HuH-7.5 (cell line): Measurements from ENCODE around the gene RNF17.
"Not testable (repeated sequence)": the region's sequence is repeated elsewhere in the genome, so short reads cannot be mapped to it uniquely, and the experiment has no call there.

Experiments
- DNase-seq: peaks from one replicate; pipeline ENCODE4 v3.0.0; 2011; ENCODE audit warnings: low spot score

The RNF17 gene

DNA sequence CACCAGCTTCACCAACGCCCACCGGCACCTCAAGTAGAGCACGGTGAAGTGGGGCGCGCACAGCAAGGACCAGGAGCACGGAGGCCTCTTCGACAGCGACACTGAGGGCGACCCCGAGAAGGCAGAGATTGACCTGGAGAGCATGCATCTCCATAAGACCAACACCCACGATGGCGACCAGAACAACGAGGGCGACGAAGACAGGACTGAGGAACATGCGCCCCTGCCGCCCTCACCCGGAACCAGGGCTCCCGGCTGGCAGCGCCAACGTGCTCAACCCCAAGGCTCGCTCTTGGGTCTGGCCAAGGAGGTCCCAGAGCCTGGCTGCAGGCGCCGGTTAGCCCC, 18.5 kb upstream of the RNF17 start:
- no peak for DNase-seq

DNA sequence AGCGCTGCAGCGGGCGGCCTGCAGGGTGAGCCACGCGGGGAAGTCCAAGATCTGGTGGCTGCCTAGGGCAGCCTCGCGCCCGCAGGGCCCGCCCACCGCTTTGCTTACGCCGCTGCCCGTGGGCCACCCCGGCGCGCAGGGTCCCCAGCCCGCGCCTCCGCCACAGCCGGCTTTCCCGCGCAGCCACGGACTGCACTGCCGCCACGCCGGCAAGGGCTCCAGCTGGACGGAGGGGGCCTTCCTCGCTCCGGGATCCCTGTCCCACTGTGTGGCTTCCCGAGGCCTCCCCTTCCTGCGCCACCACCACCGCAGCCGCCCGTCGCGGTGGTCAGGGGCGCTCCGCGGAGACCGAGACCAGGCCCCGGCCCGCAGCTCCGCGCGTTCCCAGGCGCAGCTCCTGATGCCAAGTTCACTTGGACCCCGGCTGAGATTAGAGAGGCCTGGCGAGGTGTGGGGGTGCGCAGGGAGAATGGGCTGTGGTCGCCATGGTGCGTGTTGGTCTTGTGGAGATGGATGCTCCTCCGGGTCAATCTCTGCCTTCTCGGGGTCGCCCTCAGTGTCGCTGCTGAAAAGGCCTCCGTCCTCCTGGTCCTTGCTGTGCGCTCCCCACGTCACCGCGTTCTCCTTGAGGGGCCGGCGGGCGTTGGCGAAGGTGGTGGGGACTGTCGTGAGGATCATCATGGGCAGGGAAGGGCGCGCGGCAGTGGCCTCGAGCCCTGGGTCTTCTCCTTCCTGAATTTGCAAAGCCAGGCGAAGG, 17.9 kb upstream of the RNF17 start:
- DNase-seq, result no peak

DNA sequence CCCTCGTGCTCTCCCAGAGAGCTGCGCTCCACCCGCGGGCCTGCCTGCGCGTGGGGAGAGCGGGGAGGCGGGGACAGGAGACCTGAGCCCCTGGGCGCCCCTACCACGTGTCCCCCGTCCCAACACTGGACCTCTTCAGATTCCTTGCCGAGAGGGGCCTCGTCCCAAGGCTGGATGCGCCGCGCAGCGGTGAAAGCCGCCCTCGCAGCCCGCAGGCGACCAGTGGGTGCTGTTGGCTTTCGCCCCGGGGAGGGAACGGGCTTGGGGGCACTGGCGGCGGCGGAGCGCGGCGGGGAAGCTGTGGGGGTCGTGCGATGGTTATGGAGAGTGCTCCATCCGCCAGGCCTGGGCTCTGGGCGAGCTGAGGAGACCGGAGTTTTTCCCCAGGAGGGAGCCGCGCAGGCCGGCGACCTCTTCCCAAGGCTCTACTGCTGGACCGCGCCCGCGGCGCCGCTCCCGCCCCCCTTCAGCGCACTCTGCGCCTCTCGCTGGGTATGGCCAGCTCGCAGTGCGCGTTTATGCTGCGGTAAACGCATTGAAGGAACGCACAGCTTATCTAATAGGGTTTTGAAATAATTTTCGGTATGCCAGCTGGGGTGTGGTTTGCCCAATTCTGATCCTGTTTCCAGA, 17.2 kb upstream of the RNF17 start:
- no peak for DNase-seq

DNA sequence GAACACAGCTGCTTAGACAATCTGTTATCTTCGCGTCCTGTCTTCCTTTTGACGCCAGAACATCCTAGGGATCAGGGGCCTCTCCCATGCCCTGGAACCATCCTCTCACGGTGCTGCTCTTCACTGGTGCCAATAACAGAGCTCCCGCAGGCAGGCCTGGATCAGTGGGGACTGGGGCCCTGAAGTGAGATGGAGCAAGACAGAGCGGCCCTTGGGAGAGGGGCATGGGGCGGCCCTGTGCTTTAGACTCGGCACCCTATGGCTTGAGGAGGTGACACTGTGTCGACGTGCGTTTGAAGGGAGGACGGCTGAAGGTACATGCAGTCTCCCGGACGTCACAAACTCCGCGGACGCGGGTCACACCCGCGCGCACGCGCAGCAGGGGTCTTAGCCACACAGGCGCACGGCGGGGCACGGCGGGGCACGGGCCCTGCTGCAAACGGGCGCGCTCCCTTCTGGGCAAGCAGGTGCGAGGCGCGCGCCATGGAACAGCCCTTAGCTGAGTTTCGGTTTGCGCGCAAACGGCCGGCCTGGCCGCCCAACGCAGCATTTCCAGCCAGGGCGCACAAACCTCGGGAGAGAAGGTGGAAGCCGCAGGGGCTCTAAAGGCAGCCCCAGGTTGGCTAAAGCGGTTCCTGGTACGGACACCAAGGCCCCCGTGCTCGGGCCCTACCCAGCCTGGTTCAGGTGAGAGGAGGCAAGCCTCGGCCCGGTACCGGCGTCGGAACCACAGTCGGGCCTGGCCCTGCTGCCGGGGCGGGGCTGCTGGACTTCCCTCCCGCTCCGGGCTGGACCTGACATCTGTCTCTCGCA, 16.5 kb upstream of the RNF17 start:
- no peak for DNase-seq

DNA sequence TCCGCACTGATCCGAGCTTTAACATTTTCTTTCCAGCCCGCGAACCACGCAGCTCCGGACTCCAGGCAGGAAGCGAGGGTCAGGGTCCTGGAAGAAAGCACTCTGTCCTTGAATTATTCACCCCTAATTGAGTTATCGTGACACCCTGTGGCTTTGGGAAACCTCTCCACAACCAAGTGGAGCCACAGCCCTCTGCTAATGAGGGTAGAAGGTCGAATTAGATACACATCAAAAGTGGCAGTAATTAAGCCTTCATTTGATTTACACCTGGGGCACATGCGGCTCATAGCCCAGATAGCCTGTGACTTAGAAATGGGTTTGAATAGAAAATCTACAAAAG, 15.9 kb upstream of the RNF17 start:
- DNase-seq, result no peak

DNA sequence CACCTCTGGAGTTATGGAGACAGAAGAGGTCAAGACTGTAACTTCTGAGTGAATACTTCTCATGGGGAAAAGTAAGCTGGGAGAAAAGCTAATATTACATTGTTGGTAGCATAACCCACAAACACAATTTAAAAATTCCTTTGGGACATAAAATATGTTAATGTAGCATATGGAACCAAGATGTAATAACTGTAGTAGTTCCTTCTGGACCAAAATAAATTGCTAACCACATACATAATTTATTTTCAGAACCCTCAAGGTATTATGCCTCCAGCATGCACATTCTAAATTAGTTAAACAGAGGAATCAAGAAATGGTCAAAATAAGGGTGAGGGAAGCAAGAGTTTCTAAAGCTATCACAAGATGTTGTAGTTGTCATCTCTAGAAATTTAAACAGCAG, 4.8 kb upstream of the RNF17 start:
- no peak for DNase-seq

DNA sequence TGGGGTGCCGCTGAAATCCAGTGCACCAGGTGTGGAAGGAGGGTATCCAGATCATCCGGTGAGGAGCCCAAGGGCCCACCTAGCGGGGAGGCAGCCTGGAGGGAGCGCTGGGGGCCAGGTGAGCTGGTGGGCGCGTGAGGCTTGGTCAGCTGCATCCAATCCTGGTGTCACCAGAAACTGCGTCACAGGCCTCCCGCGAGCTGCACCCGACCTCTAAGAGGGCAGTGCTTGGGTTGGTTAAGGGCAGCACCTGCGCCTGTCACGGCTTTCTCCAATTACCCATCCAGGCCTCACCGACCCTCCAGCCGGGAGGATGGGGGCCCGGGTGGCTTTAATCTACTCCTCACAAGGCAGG, 284 bp downstream of the RNF17 start:
- no peak for DNase-seq

DNA sequence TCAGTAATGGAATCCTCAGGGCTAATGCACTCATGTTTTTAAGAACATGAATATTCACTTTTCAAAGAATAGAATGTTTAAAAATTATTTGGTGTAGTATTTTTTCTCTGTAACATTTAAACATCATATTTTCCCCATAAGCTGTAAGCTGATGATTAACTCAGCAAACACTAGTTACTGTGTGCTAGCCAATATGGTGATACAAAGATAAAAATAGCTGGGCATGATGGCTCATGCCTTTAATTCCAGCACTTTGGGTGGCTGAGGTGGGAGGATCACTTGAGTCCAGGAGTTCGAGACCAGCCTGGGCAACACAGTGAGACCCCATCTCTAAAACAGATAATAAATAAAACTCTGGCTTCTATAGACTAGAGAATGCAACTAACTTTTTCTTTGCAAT, 13.2 kb downstream of the RNF17 start:
- no peak for DNase-seq

DNA sequence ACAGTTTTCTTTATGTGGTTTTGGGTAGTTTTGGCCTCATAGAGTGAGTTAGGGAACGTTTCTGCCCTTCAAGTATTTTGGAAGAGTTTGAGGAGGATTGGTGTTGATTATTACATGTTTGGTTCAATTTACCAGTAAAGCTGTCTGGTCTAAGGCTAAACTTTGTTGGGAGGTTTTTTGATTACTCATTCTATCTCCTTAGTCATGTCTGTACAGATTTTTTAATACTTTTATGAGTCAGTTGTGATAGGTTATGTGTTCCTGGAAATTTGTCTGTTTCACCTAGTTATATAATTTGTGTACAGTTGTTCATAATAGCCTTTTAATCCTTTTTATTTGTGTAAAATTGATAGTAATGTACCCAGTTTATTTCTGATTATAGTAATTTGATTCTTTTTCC, 20.4 kb downstream of the RNF17 start:
- DNase-seq, result no peak

DNA sequence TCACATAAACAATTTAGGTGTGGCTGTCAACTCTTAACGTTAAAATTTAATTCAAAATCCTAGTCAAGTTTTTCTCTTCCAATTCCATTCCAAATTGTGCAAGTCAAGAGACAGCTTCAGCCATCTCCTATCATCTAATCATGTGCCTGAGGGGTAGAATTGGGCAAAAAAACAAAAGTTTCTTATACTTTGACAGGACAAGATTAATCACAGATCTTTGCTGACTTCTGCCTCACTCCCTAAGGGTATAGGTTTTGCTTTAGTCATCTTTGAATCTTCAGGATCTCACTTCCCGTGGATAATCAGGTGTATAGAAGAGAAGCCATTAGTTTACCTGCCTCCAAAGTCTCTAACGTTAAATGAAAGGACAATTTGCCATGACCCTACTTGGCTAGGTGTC, 24.6 kb downstream of the RNF17 start:
- no peak for DNase-seq

DNA sequence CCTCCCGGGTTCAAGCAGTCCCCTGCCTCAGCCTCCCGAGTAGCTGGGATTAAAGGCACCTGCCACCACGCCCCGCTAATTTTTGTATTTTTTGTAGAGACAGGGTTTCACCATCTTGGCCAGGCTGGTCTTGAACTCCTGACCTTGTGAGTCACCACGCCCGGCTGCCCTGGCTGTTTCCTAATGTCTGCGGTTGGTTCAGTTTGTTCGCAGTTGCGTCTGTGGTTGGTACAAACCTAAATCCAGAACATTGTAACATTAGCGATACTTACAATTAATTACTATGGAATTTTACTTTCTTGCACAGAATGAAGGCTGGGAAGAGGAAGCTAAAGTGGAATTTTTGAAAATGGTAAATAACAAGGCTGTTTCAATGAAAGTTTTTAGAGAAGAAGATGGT, 38.1 kb downstream of the RNF17 start:
- DNase-seq, result no peak

DNA sequence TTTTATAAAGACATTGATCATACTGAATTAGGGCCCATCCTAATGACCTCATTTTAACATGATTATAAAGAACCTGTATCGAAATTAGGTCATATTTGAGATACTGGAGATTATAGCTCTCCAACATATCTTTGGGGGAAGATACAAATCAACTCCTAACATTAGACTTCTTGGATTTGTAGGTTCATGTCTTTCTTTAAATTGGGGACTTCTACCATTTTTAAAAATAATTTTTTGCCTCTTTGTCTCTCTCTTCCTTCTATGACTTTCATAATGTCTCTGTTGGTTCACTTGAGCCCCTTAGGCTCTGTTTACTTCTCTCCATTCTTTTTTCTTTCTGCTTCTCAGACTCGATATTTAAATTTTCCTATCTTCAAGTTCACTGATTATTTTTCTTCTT, 57.2 kb downstream of the RNF17 start:
- DNase-seq, result no peak

DNA sequence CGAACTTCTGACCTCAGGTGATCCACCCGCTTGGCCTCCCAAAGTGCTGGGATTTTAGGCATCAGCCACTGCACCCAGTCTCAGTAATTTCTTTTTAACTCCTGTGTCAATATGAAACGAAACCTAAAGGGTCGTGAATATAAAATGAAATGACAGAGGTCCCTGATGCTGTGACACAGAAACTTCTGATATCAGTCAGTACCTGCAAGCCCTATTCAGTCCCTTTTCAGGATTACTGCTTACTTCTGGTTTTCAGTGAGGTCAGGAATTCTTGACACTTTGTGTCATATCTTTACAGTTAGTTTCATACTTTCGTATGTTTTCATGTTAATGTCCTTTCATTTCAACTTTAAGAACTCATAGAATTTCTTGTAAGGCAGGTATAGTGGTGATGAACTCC, 58.7 kb downstream of the RNF17 start:
- DNase-seq, result no peak

DNA sequence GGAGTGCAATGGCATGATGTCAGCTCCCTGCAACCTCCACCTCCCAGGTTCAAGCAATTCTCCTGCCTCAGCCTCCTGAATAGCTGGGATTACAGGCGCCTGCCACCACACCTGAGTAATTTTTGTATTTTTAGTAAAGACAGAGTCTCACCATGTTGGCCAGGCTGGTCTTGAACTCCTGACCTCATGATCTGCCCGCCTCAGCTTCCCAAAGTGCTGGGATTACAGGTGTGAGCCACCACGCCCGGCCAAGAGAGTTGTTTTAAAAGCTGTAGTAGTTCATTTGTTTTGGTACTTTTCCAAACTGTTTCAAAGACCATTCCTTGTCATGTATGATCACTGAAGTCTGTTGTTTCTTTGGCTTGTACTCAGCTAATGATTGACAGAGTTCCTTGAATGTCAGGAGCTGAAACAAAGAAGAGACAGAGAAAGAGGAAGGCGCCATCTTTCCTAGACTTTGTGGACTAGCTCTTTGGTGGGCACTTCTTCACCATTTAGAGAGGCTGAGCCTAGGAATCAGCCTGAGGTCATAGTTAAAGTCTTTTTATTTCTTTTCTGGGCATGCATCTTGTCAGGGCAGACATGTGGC, 59.2 kb downstream of the RNF17 start:
- not testable (repeated sequence) for DNase-seq

DNA sequence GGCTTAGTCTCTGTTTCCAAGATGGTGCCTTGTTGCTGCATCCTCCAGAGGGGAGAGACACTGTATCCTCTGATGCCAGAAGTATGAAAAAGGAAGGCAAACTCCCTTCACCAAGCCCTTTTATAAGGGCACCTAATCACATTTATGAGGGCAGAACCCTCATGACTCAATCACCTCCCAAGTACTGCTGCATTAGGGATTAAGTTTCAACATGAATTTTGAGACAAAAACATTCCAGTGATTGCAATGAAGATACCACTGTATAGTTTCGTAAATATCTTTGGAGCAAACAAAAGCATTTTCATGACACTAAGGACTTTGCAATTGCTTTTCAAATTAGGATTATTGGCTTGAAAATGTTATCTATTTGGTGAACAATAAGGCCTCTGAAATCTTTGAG, 63.8 kb downstream of the RNF17 start:
- DNase-seq, result no peak

DNA sequence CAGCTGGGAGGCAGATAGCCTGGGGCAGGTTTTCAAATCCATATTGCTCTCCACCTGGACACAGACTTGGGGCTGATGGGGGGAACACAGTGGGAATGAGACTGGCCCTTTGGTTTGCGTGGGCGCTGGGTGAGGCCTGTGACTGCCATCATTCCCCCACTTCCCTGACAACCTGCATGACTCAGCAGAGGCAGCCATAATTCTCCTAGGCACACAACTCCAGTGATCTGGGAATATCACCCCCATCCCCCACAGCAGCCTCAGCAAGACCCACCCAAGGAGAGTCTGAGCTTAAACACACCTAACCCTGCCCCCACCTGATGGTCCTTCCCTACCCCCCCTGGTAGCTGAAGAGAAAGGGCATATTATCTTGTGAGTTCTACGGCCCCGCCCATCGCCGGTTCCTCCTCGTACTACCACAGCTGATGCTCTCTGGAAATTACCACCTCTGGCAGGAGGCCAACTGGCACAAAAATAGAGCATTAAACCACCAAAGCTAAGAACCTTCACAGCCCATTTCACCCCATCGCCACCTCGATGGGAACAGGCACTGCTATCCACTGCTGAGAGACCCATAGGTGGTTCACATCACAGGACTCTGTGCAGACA, 71.0 kb downstream of the RNF17 start:
- no peak for DNase-seq

DNA sequence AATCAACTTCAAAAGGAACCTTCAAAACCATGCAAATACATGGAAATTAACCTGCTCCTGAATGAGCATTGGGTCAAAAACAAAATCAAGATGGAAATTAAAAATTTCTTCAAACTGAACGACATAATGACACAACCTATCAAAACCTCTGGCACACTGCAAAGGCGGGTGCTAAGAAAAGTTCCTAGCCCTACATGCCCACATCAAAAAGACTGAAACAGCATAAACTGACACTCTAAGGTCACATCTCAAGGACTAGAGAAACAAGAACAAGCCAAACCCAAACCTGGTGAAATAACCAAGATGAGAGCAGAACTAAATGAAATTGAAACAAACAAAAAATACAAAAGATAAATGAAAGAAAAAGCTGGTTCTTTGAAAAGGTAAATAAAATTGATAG, 73.6 kb downstream of the RNF17 start:
- not testable (repeated sequence) for DNase-seq

DNA sequence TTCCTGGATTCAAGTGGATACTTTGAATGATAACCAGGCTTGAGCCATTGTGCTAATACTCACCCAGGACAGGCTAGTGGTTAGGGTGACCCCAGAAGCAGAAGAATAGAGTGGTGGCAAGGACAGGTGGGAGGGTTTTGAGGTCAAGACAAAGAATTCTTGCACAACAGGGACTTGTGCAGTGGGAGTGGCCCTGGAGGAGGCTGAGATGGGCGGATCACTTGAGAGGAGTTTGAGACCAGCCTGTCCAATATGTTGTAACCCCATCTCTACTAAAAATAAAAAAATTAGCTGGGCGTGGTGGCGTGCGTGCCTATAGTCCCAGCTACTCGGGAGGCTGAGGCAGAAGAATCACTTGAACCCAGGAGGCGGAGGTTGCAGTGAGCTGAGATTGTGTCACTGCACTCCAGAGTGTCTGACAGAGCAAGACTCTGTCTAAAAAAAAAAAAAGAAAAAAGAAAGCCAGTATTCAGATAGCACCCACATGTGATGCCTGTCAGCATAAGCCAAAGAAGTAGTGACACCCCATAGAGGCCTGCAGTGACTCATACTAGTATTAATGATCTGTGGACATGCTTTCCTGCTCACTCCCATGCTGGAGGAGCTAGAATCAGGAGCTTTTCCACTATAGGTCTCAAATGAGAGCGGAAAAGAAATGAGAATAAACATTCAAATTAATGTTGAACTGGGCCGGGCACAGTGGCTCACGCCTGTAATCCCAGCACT, 78.7 kb downstream of the RNF17 start:
- DNase-seq, result no peak

DNA sequence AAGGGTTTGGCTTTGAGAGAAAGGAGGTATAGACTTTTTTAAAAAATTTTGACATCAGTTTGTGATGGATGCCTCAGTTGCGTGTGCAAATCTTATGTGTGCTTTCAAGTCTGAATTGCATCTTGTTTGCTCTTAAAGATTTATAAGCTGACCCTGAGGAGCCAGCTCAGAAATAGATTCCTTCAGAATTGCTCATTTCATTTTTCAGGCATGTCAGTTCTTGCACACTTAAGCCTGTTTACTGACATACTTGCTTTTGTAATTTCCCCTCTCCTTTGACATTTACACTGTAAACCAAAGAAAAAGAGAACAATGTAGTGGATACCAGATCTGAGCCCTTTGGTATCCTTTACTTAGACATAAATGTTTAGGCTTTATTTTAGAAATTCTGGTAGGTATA, 87.6 kb downstream of the RNF17 start:
- no peak for DNase-seq

DNA sequence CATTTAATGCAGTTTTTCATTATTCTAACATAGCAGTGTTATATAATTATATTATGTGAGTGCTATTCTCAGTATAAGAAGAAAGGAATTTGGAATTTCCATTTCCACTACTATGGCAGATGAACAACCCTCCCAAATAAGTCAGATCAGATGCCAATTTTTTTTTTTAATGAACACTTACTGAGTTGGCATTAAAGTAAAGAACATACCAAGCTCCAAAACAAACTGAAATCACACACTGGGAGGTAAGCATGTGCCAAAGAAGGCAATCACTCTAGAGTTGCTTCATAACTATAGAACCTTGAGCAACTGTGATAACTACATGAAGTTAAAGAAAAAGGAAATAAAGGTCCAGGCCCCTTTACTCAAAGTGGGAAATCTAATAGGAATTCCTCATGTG, 90.3 kb downstream of the RNF17 start:
- no peak for DNase-seq

DNA sequence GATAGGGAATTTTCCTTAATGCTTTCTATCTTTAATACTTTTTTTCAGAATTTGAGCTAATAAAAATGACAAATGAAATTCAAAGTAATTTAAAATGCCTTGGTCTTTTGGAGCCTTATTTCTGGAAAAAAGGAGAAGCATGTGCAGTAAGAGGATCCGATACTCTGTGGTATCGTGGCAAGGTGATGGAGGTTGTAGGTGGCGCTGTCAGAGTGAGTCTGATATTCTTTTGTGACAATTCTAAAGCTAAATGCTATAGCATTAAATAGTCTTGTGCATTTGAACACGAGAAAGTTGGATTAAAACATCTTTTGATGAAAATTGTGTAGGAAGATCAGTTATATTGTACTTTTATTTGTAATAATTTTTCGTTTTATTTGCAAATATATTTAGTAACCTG, 95.0 kb downstream of the RNF17 start:
- no peak for DNase-seq

DNA sequence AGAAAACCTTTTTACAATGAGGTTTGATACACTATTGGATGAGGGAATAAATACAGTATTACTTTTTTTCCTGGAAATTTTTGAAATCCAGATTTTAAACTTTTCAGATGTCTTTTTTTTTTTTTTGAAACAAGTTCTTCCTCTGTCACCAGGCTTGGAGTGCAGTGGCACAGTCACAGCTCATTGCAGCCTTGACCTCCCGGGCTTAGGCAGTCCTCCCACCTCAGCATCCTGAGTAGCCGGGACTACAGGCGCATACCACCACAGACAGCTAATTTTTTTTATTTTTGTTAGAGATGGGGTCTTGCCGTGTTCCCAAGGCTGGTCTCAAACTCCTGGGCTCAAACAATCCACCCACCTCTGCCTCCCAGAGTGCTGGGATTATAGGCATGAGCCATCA, 96.8 kb downstream of the RNF17 start:
- no peak for DNase-seq
